Neural cell (in vitro differentiated cells): Measurements from ENCODE around the gene TMEM143. TPM values are rescaled to one million over a fixed set of nuclear protein-coding genes. Genes with fewer than 3 reads are reported as not detected.

Experiments used
- H2AFZ ChIP-seq: fragments of 200-600, 300-800 bp; sonication (generic), shearing (Covaris generic); 2 replicates; pipeline ENCODE4 v1.6.0; 2014; ENCODE audit warnings: low read depth, mild to moderate bottlenecking, antibody characterized with exemption, low read length, moderate library complexity
- H3F3A ChIP-seq: fragments of 200-600 bp; shearing (Covaris generic); 2 replicates; pipeline ENCODE4 v1.6.1; 2016; ENCODE audit warnings: mild to moderate bottlenecking, moderate library complexity, mixed read lengths, antibody characterized with exemption, low read length; ENCODE audit not compliant: insufficient read depth, poor library complexity, severe bottlenecking
- H3K27ac ChIP-seq: fragments of 200-600, 300-800 bp; sonication (generic), shearing (Covaris generic); 2 replicates; pipeline ENCODE4 v1.5.1; 2014; ENCODE audit warnings: mild to moderate bottlenecking, low read length, moderate library complexity
- H3K27me3 ChIP-seq: fragments of 300-800, 200-600 bp; sonication (generic), shearing (Covaris generic); 2 replicates; pipeline ENCODE4 v1.6.0; 2014; ENCODE audit warnings: mild to moderate bottlenecking, low read depth, low read length, moderate library complexity; ENCODE audit not compliant: insufficient read depth
- H3K36me3 ChIP-seq: fragments of 300-800, 200-600 bp; sonication (generic), shearing (Covaris generic); 2 replicates; pipeline ENCODE4 v1.5.1; 2014; ENCODE audit warnings: mild to moderate bottlenecking, antibody characterized with exemption, low read length, moderate library complexity; ENCODE audit not compliant: insufficient read depth
- H3K4me2 ChIP-seq: fragments of 300-800, 200-600 bp; sonication (generic), shearing (Covaris generic); 2 replicates; pipeline ENCODE4 v1.6.0; 2014; ENCODE audit warnings: mild to moderate bottlenecking, low read length
- H3K4me3 ChIP-seq: fragments of 300-800, 200-600 bp; sonication (generic), shearing (Covaris generic); 2 replicates; pipeline ENCODE4 v1.5.1; 2014; ENCODE audit warnings: mild to moderate bottlenecking, low read length, moderate library complexity
- H3K79me2 ChIP-seq: fragments of 200-600 bp; shearing (Covaris generic); replicated peaks from 2 replicates; pipeline ENCODE4 v1.6.0; 2014; ENCODE audit warnings: mild to moderate bottlenecking, low read length, moderate library complexity; ENCODE audit not compliant: insufficient read depth
- H3K9ac ChIP-seq: fragments of 300-800, 200-600 bp; sonication (generic), shearing (Covaris generic); 2 replicates; pipeline ENCODE4 v1.6.1; 2016; ENCODE audit warnings: mild to moderate bottlenecking, low read length, mixed read lengths
- H3K9me2 ChIP-seq: fragments of 200-600 bp; shearing (Covaris generic); 2 replicates; pipeline ENCODE4 v1.6.1; 2016; ENCODE audit warnings: mild to moderate bottlenecking, low read length, mixed read lengths; ENCODE audit not compliant: insufficient read depth
- H3K9me3 ChIP-seq: fragments of 200-600, 300-800 bp; sonication (generic), shearing (Covaris generic); 2 replicates; pipeline ENCODE4 v1.6.1; 2016; ENCODE audit warnings: mild to moderate bottlenecking, mixed run types, low read length, moderate library complexity, mixed read lengths
- H4K20me1 ChIP-seq: fragments of 200-600 bp; shearing (Covaris generic); 2 replicates; pipeline ENCODE4 v1.6.1; 2016; ENCODE audit warnings: mild to moderate bottlenecking, mixed run types; ENCODE audit not compliant: insufficient read depth
- CTCF ChIP-seq: fragments of 450-650 bp; IDR thresholded peaks from 2 replicates; pipeline ENCODE4 v1.5.1; 2014; ENCODE audit warnings: antibody characterized with exemption, mild to moderate bottlenecking, moderate library complexity; ENCODE audit not compliant: poor library complexity, severe bottlenecking
- EZH2 ChIP-seq: fragments of 200-600, 300-800 bp; shearing (Covaris generic), sonication (generic); IDR thresholded peaks from 2 replicates; pipeline ENCODE4 v1.6.1; 2014; ENCODE audit warnings: antibody characterized with exemption, low read length, borderline replicate concordance, mild to moderate bottlenecking; ENCODE audit not compliant: insufficient read depth, poor library complexity, severe bottlenecking
- MXI1 ChIP-seq: fragments of 450-650 bp; conservative IDR thresholded peaks from 2 replicates; pipeline ENCODE4 v1.6.1; 2014; ENCODE audit warnings: antibody characterized with exemption, mild to moderate bottlenecking; ENCODE audit not compliant: poor library complexity, severe bottlenecking
- POLR2AphosphoS5 ChIP-seq: IDR thresholded peaks from 2 replicates; pipeline ENCODE4 v1.6.1; 2012
- RAD21 ChIP-seq: fragments of 450-650 bp; conservative IDR thresholded peaks from 2 replicates; pipeline ENCODE4 v1.6.1; 2014; ENCODE audit warnings: antibody characterized with exemption, mild to moderate bottlenecking, moderate library complexity
- REST ChIP-seq: IDR thresholded peaks from 2 replicates; pipeline ENCODE4 v1.6.1; 2012; ENCODE audit warnings: borderline replicate concordance
- SMC3 ChIP-seq: fragments of 450-650 bp; conservative IDR thresholded peaks from 2 replicates; pipeline ENCODE4 v1.6.1; 2014; ENCODE audit warnings: antibody characterized with exemption, mild to moderate bottlenecking, moderate library complexity; ENCODE audit not compliant: poor library complexity
- TAF1 ChIP-seq: IDR thresholded peaks from 2 replicates; pipeline ENCODE4 v1.6.1; 2012; ENCODE audit warnings: low read depth
- polyA plus RNA-seq: library from polyadenylated mRNA; depleted of rRNA; stranded (reverse); fragments of >200 nt; gene quantifications from 2 replicates; pipeline ENCODE4 v1.2.3, GENCODE V29; 2014

The TMEM143 gene
- polyA plus RNA-seq, 1 donor from 2014 or later = 4.2 TPM

GRCh38 chr19:48303367-48303766 is 60.4 kb downstream of the TMEM143 start:
- Histone ChIP-seq H2AFZ (no peak overlapping the region), H3K36me3 (no peaks in the 10 kb centered on the region), H3K4me2 (no peak overlapping the region), H3F3A (no peaks in the 10 kb centered on the region), H3K79me2 (no peaks in the 10 kb centered on the region), H3K27ac (no peak overlapping the region), H3K27me3 (no peaks in the 10 kb centered on the region), H3K9ac (no peak overlapping the region), H3K9me2 (no peaks in the 10 kb centered on the region), H3K9me3 (no peaks in the 10 kb centered on the region), H3K4me3 (no peak overlapping the region), H4K20me1 (no peaks in the 10 kb centered on the region)
- TF ChIP-seq CTCF = no peak
- no peak for TF ChIP-seq EZH2
- no peak for TF ChIP-seq POLR2AphosphoS5

GRCh38 chr19:48302600-48302959 is 61.2 kb downstream of the TMEM143 start:
- no peaks in the 10 kb centered on the region for H3F3A ChIP-seq
- no peak overlapping the region for H3K4me2 ChIP-seq
- no peak overlapping the region for H3K27ac ChIP-seq
- H3K9me2 ChIP-seq = no peaks in the 10 kb centered on the region
- no peaks in the 10 kb centered on the region for H3K79me2 ChIP-seq
- H3K9ac ChIP-seq = no peak overlapping the region
- H4K20me1 ChIP-seq = no peaks in the 10 kb centered on the region
- H3K9me3 ChIP-seq = no peaks in the 10 kb centered on the region
- no peaks in the 10 kb centered on the region for H3K36me3 ChIP-seq
- H3K27me3 ChIP-seq = no peaks in the 10 kb centered on the region
- TF ChIP-seq RAD21 = no peak
- TF ChIP-seq TAF1 = no peak
- TF ChIP-seq EZH2 = no peak
- no peak for TF ChIP-seq CTCF
- TF ChIP-seq POLR2AphosphoS5 = no peak
- TF ChIP-seq MXI1 = no peak
- TF ChIP-seq SMC3 = no peak
- TF ChIP-seq REST = no peak
- H2AFZ ChIP-seq = no peak overlapping the region
- H3K4me3 ChIP-seq = no peak overlapping the region
